Gastroesophageal sphincter (tissue), 3 donors: ENCODE results near the gene THBS2.

Source experiments
- CTCF ChIP-seq, 4 experiments: fragments of 200-600 bp in 2 of 4; fragments of 450-650 bp in 2 of 4; sonication (generic) in 1 of 4; IDR thresholded peaks; one replicate each; pipeline ENCODE4 v1.5.1; 2017 to 2019; ENCODE audit warnings: antibody characterized with exemption in 4 of 4, mild to moderate bottlenecking in 2 of 4, moderate library complexity in 2 of 4
- EP300 ChIP-seq: sonication (generic); formaldehyde crosslinking; IDR thresholded peaks from one replicate; pipeline ENCODE4 v1.6.1; 2017; ENCODE audit warnings: antibody characterized with exemption, mild to moderate bottlenecking
- POLR2A ChIP-seq, 2 donors: fragments of 450-650 bp; IDR thresholded peaks; one replicate each; pipeline ENCODE4 v1.6.1; 2017; ENCODE audit warnings: antibody characterized with exemption in 2 of 2, mild to moderate bottlenecking in 2 of 2, moderate library complexity in 1 of 2
- POLR2AphosphoS5 ChIP-seq: sonication (generic); formaldehyde crosslinking; IDR thresholded peaks from one replicate; pipeline ENCODE4 v1.6.1; 2017; ENCODE audit warnings: antibody characterized with exemption

DNA sequence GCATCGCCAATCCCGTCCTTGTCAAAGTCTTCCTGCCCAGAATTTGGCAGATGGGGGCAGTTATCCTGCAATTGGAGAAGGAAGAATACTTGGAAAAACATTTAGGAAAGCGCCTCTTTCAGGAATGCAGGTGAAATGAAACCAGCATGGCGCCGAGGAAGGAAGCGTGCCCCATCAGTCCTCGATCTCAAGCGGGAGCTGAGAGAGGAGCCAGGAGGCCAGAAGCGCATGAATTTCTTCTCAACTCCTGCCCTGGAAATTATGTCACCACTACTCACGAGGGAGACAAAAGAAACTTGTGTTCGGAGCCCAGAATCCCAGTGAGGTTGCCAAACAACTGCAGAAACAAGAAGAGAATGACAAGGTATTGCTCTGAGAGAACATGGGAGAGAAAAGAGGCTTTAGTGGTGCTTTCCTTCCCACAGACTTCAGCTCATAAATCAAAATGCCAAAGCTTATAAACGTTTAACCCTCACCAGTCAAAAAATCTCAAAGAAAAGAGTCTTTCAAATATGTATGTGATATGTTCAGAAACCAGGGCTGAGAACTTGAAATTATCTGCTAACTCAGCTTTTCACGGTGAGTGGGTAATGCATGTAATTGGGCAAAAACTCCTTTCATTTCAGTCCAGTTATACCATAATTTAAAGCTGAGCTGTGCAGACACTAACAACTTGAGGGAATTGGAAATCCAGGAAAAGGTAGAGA lies 23.9 kb downstream of the THBS2 start:
- TF ChIP-seq CTCF (IDR thresholded peaks at IDR 0.05) (no peak), POLR2A (IDR thresholded peaks at IDR 0.05) (no peak), POLR2AphosphoS5 (no peak), EP300 (no peak)
